HFFc6 (cell line): Measurements from ENCODE around the gene COA8. TPM values are rescaled to one million over a fixed set of nuclear protein-coding genes. Genes with fewer than 3 reads are reported as not detected.

ENCODE experiments used
- DNase-seq: peaks from one replicate; pipeline ENCODE4 v3.0.0-alpha.2; 2018
- H3K27ac Mint-ChIP-seq: 2 replicates; pipeline ENCODE4 v1.8.0; 2020; ENCODE audit warnings: mild to moderate bottlenecking, mixed read lengths
- H3K27me3 Mint-ChIP-seq: 2 replicates; pipeline ENCODE4 v1.8.0; 2021; ENCODE audit warnings: mild to moderate bottlenecking, moderate library complexity, mixed read lengths; ENCODE audit not compliant: insufficient read depth
- H3K36me3 Mint-ChIP-seq: 2 replicates; pipeline ENCODE4 v1.8.0; 2021; ENCODE audit warnings: low read depth, mixed read lengths
- H3K4me1 Mint-ChIP-seq: 2 replicates; pipeline ENCODE4 v1.8.0; 2020; ENCODE audit warnings: low read depth, mixed read lengths
- H3K4me3 Mint-ChIP-seq: 2 replicates; pipeline ENCODE4 v1.8.0; 2020; ENCODE audit warnings: mild to moderate bottlenecking, moderate library complexity, mixed read lengths
- H3K9me3 Mint-ChIP-seq: 2 replicates; pipeline ENCODE4 v1.8.0; 2020; ENCODE audit warnings: mild to moderate bottlenecking, mixed read lengths
- CTCF ChIP-seq: fragments of 200-600 bp; sonication (generic); IDR thresholded peaks from 2 replicates; pipeline ENCODE4 v1.5.0; 2021; ENCODE audit warnings: antibody characterized with exemption, mild to moderate bottlenecking
- total RNA-seq, 6 experiments: library from RNA; stranded (reverse); fragmentation: NEBNext Ultra II Directional; extraction: Animal tissue kit (Norgen Biotek cat#: 25700); gene quantifications; 2 replicates in 1 of 6; 3 replicates in 5 of 6; pipeline ENCODE4 v1.2.3, GENCODE V29; 2021

Gene COA8
- total RNA-seq, 6 experiments from 2014 or later, result 38.7 to 54.8 (median 46.9) TPM

DNA sequence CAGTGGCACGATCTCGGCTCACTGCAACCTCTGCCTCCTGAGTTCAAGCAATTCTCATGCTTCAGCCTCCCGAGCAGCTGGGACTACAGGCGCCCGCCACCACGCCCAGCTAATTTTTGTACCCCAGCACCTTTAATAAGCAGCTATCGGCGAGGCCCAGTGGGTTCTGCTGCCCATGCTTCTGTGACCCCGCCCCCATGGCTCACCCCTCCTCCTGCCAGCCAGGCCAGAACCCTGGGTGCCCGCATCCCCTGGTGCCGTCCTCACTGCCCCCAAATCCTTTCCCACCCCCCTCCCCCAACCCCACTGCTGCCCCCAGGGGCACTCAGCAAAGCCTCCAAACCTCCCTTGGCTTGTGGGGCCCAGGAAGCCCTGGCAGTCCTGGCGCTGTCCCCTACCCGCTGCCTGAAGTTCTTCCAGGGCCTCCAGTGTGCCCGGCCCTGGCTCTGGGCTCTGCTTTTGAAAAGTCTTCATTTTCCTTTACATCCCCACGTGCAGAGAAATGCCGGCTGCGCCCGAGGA is 14.8 kb upstream of the COA8 start:
- H3K4me3 Mint-ChIP-seq, result no peak overlapping the region
- no peaks in the 10 kb centered on the region for H3K9me3 Mint-ChIP-seq
- no peak overlapping the region for H3K27ac Mint-ChIP-seq
- no peak for DNase-seq
- no peaks in the 10 kb centered on the region for H3K27me3 Mint-ChIP-seq
- no peaks in the 10 kb centered on the region for H3K36me3 Mint-ChIP-seq
- peaks cover 16% of the 10 kb centered on the region for H3K4me1 Mint-ChIP-seq
- no peak for TF ChIP-seq CTCF

GRCh38 chr14:103548463-103549351 is 14.1 kb upstream of the COA8 start:
- no peaks in the 10 kb centered on the region for H3K36me3 Mint-ChIP-seq

GRCh38 chr14:103549361-103550311 is 13.1 kb upstream of the COA8 start:
- Mint-ChIP-seq H3K27ac (no peak overlapping the region), H3K36me3 (no peaks in the 10 kb centered on the region), H3K4me1 (peaks cover 16% of the 10 kb centered on the region), H3K9me3 (no peaks in the 10 kb centered on the region), H3K27me3 (peaks cover 2% of the 10 kb centered on the region; the same call in 1 of the 2 replicates), H3K4me3 (no peak overlapping the region)
- no peak for TF ChIP-seq CTCF
- no peak for DNase-seq

More at GRCh38 chr14:103548463-103549351, 14.1 kb upstream of the COA8 start:
- no peak overlapping the region for H3K4me3 Mint-ChIP-seq
- peaks cover 16% of the 10 kb centered on the region for H3K4me1 Mint-ChIP-seq
- DNase-seq, result no peak
- H3K27ac Mint-ChIP-seq, result no peak overlapping the region
- no peak for TF ChIP-seq CTCF
- no peaks in the 10 kb centered on the region for H3K9me3 Mint-ChIP-seq
- H3K27me3 Mint-ChIP-seq, result peaks cover 2% of the 10 kb centered on the region; the same call in 1 of the 2 replicates

GRCh38 chr14:103550451-103551337 is 12.1 kb upstream of the COA8 start:
- DNase-seq, result no peak
- Mint-ChIP-seq H3K27me3 (peaks cover 2% of the 10 kb centered on the region; the same call in 1 of the 2 replicates), H3K36me3 (no peaks in the 10 kb centered on the region), H3K4me3 (no peak overlapping the region), H3K9me3 (no peaks in the 10 kb centered on the region), H3K27ac (no peak overlapping the region), H3K4me1 (peaks cover 16% of the 10 kb centered on the region)
- no peak for TF ChIP-seq CTCF
